Measurements from ENCODE around the gene LAMA2.

DNA sequence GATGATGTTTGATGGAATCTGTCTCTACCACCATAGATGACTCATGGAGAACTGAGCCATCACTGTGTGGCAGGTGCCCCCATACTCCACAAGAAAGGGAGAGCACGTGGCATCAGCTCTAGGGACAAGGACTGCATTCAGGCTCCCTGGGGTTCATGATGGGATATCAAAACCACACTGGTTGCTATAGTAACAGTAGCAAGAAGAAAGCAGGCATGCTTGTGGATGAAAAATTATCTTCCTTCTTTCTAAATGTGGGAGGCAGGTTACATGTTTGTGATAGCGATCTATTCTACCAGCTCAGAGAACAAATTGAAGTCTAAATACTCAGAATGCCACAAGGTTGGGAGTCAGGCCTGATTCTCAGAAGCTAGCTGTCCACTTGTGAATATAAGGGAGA, 602.8 kb downstream of the LAMA2 start:
- TF ChIP-seq CREB1 (CRISPR knock-in tag; IDR thresholded peaks at IDR 0.05; ENCODE audit: low read depth) (no peak), POLR2AphosphoS5 (IDR thresholded peaks at IDR 0.05; ENCODE audit: low read depth) (no peak), EZH2 (IDR thresholded peaks at IDR 0.05; ENCODE audit: low read depth, unreplicated experiment) (no peak), EZH2phosphoT487 (IDR thresholded peaks at IDR 0.05; ENCODE audit: unreplicated experiment) (no peak), NANOG (IDR thresholded peaks at IDR 0.05; ENCODE audit: borderline replicate concordance) (no peak), JUNB (IDR thresholded peaks at IDR 0.05; ENCODE audit: unreplicated experiment) (no peak), STAT1 (IDR thresholded peaks at IDR 0.05; ENCODE audit: unreplicated experiment) (no peak)
- TF ChIP-seq, protein P1, sequence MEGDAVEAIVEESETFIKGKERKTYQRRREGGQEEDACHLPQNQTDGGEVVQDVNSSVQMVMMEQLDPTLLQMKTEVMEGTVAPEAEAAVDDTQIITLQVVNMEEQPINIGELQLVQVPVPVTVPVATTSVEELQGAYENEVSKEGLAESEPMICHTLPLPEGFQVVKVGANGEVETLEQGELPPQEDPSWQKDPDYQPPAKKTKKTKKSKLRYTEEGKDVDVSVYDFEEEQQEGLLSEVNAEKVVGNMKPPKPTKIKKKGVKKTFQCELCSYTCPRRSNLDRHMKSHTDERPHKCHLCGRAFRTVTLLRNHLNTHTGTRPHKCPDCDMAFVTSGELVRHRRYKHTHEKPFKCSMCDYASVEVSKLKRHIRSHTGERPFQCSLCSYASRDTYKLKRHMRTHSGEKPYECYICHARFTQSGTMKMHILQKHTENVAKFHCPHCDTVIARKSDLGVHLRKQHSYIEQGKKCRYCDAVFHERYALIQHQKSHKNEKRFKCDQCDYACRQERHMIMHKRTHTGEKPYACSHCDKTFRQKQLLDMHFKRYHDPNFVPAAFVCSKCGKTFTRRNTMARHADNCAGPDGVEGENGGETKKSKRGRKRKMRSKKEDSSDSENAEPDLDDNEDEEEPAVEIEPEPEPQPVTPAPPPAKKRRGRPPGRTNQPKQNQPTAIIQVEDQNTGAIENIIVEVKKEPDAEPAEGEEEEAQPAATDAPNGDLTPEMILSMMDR (conservative IDR thresholded peaks at IDR 0.05; ENCODE audit: low read depth in 2 of 2): no peak
- TF ChIP-seq, protein P2, sequence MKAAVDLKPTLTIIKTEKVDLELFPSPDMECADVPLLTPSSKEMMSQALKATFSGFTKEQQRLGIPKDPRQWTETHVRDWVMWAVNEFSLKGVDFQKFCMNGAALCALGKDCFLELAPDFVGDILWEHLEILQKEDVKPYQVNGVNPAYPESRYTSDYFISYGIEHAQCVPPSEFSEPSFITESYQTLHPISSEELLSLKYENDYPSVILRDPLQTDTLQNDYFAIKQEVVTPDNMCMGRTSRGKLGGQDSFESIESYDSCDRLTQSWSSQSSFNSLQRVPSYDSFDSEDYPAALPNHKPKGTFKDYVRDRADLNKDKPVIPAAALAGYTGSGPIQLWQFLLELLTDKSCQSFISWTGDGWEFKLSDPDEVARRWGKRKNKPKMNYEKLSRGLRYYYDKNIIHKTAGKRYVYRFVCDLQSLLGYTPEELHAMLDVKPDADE (IDR thresholded peaks at IDR 0.05): no peak
- TF ChIP-seq, protein P3, sequence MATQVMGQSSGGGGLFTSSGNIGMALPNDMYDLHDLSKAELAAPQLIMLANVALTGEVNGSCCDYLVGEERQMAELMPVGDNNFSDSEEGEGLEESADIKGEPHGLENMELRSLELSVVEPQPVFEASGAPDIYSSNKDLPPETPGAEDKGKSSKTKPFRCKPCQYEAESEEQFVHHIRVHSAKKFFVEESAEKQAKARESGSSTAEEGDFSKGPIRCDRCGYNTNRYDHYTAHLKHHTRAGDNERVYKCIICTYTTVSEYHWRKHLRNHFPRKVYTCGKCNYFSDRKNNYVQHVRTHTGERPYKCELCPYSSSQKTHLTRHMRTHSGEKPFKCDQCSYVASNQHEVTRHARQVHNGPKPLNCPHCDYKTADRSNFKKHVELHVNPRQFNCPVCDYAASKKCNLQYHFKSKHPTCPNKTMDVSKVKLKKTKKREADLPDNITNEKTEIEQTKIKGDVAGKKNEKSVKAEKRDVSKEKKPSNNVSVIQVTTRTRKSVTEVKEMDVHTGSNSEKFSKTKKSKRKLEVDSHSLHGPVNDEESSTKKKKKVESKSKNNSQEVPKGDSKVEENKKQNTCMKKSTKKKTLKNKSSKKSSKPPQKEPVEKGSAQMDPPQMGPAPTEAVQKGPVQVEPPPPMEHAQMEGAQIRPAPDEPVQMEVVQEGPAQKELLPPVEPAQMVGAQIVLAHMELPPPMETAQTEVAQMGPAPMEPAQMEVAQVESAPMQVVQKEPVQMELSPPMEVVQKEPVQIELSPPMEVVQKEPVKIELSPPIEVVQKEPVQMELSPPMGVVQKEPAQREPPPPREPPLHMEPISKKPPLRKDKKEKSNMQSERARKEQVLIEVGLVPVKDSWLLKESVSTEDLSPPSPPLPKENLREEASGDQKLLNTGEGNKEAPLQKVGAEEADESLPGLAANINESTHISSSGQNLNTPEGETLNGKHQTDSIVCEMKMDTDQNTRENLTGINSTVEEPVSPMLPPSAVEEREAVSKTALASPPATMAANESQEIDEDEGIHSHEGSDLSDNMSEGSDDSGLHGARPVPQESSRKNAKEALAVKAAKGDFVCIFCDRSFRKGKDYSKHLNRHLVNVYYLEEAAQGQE (IDR thresholded peaks at IDR 0.05; ENCODE audit: unreplicated experiment): no peak
